ENCODE results near the gene RTL5. TPM values are rescaled to one million over a fixed set of nuclear protein-coding genes. Genes with fewer than 3 reads are reported as not detected.

The RTL5 gene
- total RNA-seq, result 0.44 and 0.60 TPM in 2 replicates

DNA sequence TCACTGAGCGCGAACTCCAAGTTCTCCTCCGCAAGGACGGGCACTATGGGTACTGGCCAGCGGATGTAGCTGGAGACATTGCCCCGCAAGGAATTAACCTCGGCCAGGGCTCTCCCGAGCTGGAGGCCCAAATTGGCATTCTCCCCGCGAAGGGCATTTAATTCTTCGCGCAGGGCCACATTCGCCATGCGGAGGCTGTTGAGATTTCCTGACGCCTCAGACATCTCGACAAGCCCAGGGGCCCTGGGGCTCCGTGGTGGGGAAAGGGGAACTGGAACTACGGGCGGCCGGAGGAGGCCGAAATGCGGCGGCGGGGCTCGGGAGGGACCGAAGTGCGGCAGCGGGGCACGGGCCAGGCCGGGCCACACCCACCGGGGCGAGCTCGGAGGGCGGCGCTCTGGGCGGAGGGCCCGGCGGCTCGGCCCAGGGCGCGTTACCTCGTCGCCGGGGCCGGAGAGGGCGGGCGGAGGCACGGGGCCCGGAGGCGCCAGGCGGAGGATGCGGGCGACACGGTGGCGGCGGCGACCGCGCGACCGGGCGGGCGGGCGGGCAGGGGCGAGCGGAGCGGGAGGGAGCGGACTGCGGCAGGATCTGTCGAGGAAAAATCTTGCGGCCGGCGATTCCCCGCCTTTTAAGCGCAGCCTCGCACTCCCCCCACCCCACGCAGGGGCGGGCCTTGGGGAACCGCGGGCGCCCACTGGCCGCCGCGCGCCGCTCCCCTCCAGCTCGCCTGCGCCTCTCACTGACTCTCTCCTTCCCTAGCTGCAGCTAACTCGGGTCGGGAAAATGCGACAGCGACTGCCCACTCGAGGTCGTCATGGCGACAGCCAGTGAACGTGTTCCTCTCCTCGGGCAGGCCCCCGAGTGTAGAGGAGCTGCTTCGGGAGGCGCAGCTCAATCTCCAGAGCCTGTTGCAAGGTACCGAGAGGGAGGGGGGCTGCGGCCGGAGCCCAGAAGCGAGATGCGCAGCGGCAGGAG is at the start of gene RTL5:
RTL5 (minus strand) TSS at position 599 of the 978 bp plus-strand sequence.

Other genes with a start within 250 kb of the RTL5 start
- 18.9 and 22.6 TPM in 2 replicates for gene NHSL2, start 221.1 kb downstream of the RTL5 start, total RNA-seq
- gene PIN4, start 49.8 kb upstream of the RTL5 start, total RNA-seq, result 8.0 and 12.2 TPM in 2 replicates
- gene ERCC6L, start 107.1 kb upstream of the RTL5 start, total RNA-seq, result 6.7 and 7.9 TPM in 2 replicates
- gene RPS4X, start 145.3 kb upstream of the RTL5 start, total RNA-seq, result 1,036 and 1,062 TPM in 2 replicates
- not detected in 2 replicates for gene CITED1, start 174.0 kb upstream of the RTL5 start, total RNA-seq

All from mammary microvascular endothelial cell (primary cell).